Measurements from ENCODE around the gene SYCP3.

Gene SYCP3

DNA sequence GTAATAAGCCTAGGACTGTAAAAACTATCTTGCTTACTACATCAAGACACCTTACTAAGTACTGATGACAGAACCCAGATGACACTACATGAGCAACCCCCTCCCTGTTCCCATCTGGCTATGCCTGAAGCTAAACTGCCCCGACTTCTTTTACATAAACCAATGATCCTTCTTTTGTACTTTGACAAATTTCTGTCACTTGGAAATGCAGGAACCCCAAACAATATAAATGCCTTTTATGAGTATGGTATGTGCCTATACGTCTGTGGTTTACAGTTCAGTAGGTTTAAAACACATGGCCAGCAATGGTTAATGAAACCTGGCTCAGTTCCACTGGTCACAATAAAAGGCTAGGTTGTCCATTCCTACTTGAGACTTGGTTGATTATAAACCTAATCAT is 6.1 kb downstream of the SYCP3 start:
- Histone ChIP-seq H3K9me3 (ENCODE audit: severe bottlenecking) (no peaks in the 10 kb centered on the region), H3K4me3 (ENCODE audit: low read depth, low read length) (no peak overlapping the region), H3K27ac (no peak overlapping the region), H3K27me3 (ENCODE audit: insufficient read depth, low read depth, severe bottlenecking) (no peaks in the 10 kb centered on the region), H3K36me3 (no peaks in the 10 kb centered on the region)
- TF ChIP-seq, protein P1, sequence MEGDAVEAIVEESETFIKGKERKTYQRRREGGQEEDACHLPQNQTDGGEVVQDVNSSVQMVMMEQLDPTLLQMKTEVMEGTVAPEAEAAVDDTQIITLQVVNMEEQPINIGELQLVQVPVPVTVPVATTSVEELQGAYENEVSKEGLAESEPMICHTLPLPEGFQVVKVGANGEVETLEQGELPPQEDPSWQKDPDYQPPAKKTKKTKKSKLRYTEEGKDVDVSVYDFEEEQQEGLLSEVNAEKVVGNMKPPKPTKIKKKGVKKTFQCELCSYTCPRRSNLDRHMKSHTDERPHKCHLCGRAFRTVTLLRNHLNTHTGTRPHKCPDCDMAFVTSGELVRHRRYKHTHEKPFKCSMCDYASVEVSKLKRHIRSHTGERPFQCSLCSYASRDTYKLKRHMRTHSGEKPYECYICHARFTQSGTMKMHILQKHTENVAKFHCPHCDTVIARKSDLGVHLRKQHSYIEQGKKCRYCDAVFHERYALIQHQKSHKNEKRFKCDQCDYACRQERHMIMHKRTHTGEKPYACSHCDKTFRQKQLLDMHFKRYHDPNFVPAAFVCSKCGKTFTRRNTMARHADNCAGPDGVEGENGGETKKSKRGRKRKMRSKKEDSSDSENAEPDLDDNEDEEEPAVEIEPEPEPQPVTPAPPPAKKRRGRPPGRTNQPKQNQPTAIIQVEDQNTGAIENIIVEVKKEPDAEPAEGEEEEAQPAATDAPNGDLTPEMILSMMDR (IDR thresholded peaks at IDR 0.05; ENCODE audit: low read depth, low read length) = no peak
- DNase-seq = no peak

DNA sequence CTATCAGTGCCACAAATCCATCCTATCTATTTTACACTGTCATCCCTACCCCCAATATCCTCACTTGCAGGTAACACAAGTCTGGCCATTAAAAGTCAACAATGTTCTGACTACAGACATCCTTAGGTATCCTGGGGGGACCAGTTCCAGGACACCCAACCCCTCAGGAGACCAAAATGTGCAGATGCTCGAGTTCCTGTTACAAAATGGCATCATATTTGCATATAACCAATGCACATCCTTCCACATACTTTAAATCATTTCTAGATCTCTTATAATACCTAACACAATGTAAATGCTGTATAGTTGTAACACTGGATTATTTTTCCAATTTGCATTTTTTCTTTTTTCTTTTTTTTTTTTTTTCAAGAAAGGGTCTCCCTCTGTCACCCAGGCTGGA is 6.9 kb downstream of the SYCP3 start:
- Histone ChIP-seq H3K27ac (no peak overlapping the region), H3K36me3 (no peaks in the 10 kb centered on the region), H3K9me3 (ENCODE audit: severe bottlenecking) (no peaks in the 10 kb centered on the region), H3K4me3 (ENCODE audit: low read depth, low read length) (no peak overlapping the region), H3K27me3 (ENCODE audit: insufficient read depth, low read depth, severe bottlenecking) (no peaks in the 10 kb centered on the region)
- TF ChIP-seq, protein P1 (IDR thresholded peaks at IDR 0.05; ENCODE audit: low read depth, low read length) = no peak
- no peak for DNase-seq

DNA sequence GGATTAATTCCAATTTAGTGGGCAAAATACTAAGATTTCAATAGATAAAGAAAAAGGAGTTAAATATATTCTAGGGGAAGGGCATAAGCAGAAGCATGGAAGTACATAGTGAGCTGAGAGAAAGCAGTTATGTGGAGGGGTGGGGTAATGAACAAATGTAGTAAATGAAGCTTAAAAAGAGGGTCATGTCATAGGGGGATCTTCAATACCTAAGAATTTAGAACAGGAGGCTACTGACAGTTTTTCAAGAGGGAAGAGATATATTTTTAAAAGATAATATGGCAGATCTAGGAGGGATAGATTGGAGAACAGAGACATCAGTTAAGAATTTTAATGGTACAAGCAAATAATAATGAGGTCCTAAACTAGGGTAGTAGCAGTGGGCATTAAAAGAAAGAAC is 9.4 kb downstream of the SYCP3 start:
- H3K9me3 ChIP-seq (ENCODE audit: severe bottlenecking) = no peaks in the 10 kb centered on the region
- H3K27me3 ChIP-seq (ENCODE audit: insufficient read depth, low read depth, severe bottlenecking) = no peaks in the 10 kb centered on the region
- no peaks in the 10 kb centered on the region; the same call in 1 of the 2 replicates for H3K36me3 ChIP-seq
- no peak overlapping the region for H3K27ac ChIP-seq
- DNase-seq = no peak
- TF ChIP-seq, protein P1 (IDR thresholded peaks at IDR 0.05; ENCODE audit: low read depth, low read length) = no peak
- no peak overlapping the region for H3K4me3 ChIP-seq (ENCODE audit: low read depth, low read length)

DNA sequence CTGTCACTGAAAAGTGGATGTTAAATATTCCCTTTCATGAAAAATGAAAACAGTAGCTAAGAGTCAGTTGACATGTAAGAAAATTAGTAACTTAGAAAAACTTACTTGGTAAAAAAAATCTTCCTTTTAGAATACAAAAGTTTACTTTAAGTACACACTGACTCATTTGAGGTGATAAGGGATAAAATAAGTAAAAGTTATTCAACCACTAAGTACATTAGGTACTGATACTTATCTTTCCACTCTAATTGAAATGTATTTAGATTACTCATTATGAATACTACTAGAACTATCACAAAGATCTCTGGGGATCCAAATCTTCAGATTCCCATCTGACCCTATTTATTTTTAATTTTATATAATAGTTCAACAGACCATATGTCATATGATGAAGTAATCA is 12.2 kb downstream of the SYCP3 start:
- Histone ChIP-seq H3K4me3 (ENCODE audit: low read depth, low read length) (no peak overlapping the region), H3K27me3 (ENCODE audit: insufficient read depth, low read depth, severe bottlenecking) (no peaks in the 10 kb centered on the region), H3K27ac (no peak overlapping the region), H3K9me3 (ENCODE audit: severe bottlenecking) (no peaks in the 10 kb centered on the region), H3K36me3 (no peaks in the 10 kb centered on the region; the same call in 1 of the 2 replicates)
- TF ChIP-seq, protein P1 (IDR thresholded peaks at IDR 0.05; ENCODE audit: low read depth, low read length) = no peak
- DNase-seq = no peak

DNA sequence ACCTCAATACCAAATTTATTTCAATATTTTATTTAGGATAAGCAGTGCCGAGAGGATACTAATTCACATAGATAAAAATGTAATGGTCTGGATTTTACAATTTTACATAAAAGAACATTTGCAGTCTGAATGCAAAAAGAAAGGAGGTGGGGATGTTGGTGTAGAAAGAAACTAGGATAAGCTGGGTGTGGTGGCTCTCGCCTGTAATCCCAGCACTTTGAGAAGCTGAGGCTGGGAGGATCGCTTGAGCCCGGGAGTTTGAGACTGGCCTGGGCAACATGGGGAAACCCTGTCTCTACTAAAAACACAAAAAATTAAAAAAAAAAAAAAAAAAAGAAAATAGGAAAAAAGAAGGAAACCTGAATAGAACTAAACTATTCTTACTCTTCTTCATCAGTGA is 16.9 kb downstream of the SYCP3 start:
- Histone ChIP-seq H3K27ac (no peak overlapping the region), H3K4me3 (ENCODE audit: low read depth, low read length) (no peak overlapping the region), H3K27me3 (ENCODE audit: insufficient read depth, low read depth, severe bottlenecking) (no peaks in the 10 kb centered on the region), H3K36me3 (no peaks in the 10 kb centered on the region; the same call in 1 of the 2 replicates), H3K9me3 (ENCODE audit: severe bottlenecking) (no peaks in the 10 kb centered on the region)
- TF ChIP-seq, protein P1 (IDR thresholded peaks at IDR 0.05; ENCODE audit: low read depth, low read length) = no peak
- DNase-seq = no peak

DNA sequence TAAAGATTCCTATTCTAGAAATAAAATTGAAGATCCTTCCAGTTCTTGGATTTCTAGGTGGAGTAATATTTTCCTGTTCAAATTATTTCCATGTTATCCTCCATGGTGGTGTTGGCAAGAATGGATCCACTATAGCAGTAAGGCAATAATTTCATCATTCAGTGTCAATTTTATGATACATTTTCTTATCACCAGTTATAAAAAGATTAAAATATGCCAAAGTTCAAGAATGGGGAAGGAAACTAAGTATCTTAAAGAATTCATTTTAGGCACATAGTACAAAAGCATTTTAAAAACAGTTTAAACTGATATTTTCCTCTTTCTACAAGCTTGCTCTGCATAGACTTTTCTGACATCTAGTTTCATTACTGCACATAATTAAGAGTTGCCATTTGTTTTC is 19.1 kb downstream of the SYCP3 start:
- TF ChIP-seq, protein P1 (IDR thresholded peaks at IDR 0.05; ENCODE audit: low read depth, low read length) = no peak
- no peaks in the 10 kb centered on the region for H3K36me3 ChIP-seq
- H3K9me3 ChIP-seq (ENCODE audit: severe bottlenecking) = no peaks in the 10 kb centered on the region
- DNase-seq = no peak
- H3K4me3 ChIP-seq (ENCODE audit: low read depth, low read length) = no peak overlapping the region
- no peaks in the 10 kb centered on the region for H3K27me3 ChIP-seq (ENCODE audit: insufficient read depth, low read depth, severe bottlenecking)
- H3K27ac ChIP-seq = no peak overlapping the region

Measured in WERI-Rb-1 (cell line).